Right forelimb (tissue), 1 donor: ENCODE results near the gene CCNYL1.
"Not testable (repeated sequence)": the region's sequence is repeated elsewhere in the genome, so short reads cannot be mapped to it uniquely, and the experiment has no call there.

ENCODE experiments used
- DNase-seq: peaks from one replicate; pipeline ENCODE4 v3.0.0-alpha.2; 2018

CCNYL1 gene

DNA sequence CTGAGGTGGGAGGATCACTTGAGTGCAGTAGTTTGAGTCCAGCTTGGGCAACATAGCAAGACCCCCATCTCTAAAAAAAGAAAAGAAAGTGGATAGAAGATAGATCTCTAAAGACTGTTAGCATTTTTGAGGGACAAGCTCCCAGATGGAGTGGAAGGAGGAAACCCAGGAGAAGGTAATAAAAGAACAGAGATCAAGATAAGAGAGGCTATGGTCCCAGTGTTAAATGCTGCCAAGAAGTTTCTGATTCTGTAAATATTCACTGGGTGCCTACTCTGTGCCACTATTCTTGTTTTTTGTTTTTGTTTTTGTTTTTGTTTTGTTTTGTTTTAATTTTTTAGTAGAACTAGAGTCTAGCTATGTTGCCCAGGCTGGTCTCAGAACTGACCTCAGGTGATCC lies 32.1 kb downstream of the CCNYL1 start:
- no peak for DNase-seq

DNA sequence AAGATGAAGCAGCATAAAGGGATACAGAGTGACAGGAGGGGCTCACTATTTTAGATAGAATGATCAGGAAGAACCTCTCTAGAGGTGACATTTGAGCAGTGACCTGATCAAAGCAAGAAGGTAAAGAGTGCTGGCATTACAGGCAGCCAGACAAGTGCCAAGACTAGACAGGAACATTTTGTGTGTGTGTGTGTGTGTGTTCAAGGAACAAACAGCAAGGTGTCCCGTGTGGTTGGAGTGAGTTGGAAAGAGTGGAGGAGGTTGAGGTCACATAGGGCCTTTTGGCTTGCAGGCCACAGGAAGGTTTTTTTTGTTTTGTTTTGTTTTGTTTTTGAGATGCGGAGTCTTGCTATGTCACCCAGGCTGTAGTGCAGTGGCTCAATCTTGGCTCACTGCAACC lies 32.6 kb downstream of the CCNYL1 start:
- no peak for DNase-seq

DNA sequence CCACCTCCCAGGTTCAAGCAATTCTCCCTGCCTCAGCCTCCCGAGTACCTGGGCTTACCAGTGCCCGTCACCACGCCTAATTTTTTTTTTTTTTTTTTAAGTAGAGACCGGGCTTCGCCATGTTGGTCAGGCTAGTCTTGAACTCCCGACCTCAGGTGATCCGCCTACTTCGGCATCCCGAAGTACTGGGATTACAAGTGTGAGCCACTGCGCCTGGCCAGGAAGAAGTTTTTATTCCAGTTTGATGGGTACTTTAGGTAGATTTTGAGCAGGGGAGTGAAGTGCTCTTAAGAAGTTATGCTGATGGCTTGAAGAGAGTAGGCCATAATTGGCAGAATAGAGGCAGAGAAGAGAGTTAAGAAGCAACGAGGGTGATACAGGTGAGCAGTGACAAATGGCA lies 33.0 kb downstream of the CCNYL1 start:
- DNase-seq, result no peak

DNA sequence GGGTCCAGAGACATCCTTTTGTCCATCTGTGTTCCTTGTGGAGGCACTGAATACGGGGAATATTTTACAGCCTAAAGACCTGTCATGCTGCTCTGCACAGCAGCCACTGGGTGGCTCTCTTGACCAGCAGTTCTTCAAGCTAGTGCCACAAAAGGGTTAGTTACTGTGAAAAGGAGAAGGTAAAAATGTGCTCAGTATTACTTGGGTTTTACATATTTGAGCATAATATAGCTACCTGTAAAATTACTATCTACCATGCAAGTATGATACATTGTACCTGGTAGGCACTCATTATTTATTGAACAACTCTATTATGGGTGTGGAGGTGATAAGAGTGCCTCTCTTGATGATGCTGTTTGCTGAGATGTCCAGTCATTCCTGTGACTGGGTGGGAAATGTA lies 34.7 kb downstream of the CCNYL1 start:
- DNase-seq, result peak; percentile 66

DNA sequence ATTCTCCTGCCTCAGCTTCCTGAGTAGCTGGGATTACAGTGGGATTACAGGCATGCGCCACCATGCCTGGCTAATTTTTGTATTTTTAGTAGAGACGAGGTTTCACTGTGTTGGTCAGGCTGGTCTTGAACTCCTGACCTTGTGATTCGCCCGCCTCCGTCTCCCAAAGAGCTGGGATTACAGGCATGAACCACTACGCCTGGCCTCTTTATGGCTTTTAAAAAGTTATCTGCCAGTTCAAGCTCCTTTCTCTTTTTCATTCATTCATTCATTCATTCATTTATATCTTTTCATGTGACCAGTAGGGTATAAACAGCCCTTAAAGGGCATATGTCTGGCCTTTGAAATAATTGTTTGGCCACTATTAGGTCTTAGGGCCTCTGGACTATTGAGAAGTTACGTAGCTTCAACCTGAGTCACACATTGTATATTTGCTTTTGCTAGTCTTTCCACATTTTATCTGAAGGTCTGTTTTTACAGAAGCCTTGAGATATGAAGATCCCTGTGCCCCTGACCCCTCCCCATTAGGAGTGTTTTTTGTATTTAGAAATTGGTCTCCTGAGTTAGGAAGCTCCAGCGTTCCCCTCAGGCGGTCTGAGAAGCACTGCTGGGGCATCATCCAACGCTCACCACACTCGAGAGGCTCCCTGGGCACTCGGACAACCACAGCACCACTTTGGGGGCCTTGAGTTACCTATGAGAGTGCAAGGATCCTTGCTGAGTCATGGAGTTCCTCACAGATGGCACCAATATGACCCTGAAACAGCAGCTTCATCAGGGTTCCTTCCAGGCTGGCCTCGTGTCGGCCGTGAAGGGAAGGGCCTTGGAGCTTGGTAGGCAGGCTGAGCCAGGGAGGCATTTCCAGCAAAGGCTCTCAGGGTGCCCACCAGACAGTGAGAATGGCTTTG lies 36.5 kb downstream of the CCNYL1 start:
- DNase-seq, result no peak

DNA sequence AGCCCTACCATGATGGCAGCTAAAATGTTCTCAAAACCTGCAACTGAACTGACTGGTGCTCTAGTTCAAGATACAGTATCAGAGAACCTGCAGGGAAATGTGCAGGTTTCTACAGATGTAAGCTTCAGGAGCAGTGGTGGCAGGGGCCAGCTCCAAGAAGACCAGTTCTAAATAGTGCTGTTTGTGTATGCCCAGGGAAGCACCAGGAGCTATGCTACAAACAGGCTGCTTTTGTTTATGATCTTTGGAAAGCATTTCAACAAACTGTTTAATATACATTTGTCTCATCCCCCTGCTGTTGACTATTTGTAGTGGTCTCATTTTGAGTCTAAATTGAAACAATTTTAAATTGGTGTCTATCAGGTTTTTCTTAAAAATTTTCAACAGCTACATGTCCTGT lies 37.6 kb downstream of the CCNYL1 start:
- no peak for DNase-seq

DNA sequence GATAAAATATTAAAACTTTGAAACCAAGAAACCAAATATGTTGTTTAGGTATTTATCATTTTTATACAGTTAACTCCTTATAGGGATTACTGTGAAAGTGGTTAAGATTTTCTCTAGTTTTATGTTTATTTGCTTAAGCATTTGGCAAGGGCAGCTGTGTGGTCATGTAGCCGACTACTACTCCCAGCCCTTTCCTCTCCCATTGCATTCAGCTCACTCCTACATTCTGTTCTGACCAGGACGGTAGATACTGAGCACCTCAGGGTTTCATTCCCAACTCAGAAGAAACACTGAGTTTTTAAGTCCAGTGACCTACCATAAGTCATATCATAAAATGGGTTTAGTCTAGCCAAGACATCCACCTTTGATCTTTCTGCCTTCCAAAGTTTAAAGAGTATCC lies 38.4 kb downstream of the CCNYL1 start:
- DNase-seq, result no peak

DNA sequence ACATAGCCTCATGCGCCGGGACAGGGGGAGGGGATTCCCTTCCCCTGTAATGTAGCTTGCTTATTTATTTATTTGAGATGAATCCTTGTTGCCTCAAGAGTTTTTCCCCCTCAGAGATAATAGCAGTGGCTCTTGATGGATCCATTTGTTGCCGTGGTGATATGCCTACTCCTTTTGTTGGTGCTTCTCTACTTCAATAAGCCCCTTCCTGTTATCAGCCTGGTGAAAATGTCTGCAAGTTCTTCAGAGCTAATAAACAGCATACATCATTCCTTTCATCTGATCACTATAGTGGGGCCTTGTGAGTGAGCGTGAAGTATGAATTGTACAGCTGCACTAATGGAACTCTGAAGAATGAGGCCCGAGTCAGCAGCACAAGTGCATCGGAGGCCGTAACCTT lies 38.9 kb downstream of the CCNYL1 start:
- no peak for DNase-seq

DNA sequence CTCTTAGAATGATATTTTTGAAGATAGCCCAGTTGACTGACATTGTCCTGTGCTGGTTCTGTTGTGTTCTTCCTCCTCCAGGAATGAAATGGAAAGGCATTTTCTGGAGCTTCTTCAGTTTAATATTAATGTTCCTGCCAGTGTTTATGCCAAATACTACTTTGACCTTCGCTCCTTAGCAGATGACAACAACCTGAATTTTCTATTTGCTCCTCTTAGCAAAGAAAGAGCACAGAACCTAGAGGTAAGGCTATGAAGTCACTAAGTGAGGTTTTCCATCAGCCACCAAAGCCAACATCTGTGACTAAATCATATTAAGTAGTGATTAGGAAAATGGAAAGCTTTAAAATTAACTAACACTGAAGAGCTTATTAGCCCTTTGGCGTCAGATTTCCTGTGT lies 39.4 kb downstream of the CCNYL1 start:
- DNase-seq, result no peak

DNA sequence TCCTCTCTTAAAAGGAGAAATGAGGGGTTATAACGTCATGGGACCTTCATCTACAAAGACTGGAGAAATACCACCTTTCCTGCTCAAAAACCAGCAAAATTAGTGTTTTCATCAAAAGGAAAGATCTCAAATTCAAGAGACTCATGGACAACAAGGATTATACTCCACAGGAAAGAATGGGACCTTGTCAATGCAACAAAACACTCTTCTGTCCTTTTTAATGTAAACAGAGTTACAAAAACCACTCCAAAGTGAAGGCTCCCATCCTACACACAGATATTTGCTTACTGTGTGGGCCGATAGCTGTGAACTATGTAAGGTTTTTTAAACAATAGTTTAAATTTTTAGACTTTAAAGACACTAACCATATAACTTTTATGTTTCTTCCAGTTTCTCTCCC lies 42.2 kb downstream of the CCNYL1 start:
- DNase-seq, result not testable (repeated sequence)

DNA sequence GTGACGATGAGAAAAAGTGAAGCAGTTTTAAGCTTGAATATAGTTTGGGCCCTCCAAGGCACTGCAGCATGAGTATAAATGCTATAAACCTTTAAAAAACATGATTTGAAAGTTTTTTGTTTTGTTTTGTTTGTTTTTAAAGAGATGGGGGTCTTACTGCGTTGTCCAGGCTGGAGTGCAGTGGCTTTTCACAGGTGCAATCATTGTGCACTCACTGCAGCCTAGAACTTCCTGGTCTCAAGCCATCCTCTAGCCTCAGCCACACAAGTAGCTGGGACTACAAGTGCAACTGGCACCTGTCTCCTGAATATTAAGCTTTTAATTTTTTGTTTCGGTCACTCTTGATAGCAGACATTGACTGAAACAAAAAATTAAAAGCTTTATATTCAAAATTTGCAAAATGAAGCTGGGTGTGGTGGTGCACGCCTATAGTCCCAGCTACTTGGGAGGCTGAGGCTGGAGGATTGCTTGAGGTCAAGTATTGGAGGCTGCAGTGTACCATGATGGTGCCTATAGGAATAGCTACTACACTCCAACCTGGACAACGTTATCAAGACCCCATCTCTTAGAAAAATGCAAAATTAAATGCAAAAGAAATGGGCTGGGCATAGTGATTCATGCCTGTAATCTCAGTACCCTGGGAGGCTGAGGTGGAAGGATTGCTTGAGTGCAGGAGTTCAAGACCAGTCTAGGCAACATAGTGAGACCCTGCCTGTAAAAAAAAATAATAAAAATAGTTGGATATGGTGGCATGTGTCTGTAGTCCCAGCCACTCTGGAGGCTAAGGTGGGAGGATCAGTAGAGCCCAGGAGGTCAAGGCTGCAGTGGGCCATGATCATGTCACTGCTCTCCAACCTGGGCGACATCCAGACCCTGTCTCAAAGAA lies 43.3 kb downstream of the CCNYL1 start:
- DNase-seq, result no peak

DNA sequence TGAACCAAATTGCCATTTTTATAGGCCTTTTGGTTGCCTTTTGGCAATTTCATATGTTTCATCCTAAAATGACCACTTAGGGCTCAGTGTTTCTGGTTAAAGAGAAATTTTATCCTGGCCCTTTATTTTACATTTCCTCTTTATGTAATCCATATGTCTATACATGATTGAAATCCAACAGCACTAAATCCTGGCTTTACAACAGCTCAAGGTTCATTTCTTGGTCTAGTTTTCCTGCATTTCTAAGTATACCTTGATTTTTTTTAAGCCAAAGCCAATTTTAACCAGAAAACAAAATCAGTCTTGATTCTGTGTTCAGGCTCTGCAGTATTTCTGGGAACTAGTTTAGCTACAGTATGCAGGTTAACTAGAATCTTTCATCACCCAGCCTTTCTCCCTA lies 46.6 kb downstream of the CCNYL1 start:
- DNase-seq, result no peak

DNA sequence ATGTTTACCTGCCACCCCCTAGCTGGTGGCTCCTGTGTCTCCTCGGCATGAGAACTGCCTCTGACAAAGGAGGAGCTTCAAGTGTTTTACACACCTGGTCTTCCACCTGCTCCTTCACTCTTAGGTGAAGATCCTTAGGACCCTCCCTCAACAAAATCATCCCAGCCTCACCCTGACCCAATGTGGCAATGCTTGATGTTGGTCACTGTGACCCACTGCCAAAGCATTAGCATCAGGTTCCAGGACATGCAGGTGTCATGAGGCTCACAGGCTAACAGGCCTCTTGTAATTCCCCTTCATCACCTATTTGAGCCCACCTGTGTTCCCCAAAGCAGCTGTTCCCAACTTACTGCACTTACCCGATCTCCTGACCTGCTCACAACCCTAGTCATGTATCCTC lies 48.5 kb downstream of the CCNYL1 start:
- no peak for DNase-seq

DNA sequence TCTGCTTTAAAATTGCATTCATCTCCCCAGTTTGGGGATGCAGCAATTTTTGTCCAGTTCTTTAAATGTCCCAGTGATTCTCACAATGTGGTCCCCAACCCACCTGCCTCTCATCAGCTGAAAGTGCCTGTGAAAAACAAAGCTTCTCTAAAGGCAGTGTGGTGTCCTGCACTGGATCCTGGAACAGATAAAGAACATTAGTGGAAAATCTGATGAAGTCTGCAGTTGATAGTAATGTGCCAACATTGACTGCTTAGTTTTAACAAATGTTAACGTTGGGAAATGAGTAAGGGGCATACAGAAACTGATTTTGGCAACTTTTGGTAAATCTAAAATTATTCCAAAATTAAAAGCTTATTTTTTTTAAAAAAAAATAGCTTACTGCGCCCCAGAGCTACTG lies 49.0 kb downstream of the CCNYL1 start:
- no peak for DNase-seq

DNA sequence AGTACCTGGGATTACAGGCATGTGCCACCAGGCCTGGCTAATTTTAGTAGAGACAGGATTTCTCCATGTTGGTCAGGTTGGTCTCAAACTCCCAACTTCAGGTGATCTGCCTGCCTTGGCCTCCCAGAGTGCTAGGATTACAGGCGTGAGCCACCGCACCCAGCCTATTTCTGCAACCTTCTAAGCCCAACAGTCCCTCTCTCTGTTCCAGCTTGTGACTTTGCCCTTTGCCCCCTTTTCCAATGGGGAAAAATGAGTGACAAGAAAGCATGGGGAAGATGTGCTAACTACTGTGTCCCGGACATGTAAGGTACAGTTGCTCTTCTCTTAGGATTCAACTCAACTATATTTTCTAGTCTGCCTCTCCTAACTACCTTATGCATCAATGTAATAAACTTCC lies 50.0 kb downstream of the CCNYL1 start:
- DNase-seq, result not testable (repeated sequence)

DNA sequence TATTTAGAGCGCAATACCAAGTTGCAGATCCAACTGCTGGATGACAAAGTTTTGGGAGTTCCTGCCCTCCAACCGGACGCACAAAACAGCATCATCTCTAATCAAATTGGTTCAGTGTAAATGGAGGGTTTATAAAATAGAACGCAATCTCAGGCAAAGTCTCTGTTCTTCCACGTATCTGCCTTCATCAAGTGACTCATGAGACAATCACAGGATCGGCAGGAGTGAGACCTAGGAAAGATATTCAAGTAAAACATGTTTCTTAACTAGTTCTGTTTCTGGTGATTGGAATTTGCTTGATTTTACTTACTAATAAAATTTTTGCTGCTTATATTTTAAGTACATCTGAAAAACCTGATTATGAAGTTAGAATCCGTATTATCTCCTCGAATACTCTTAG lies 50.7 kb downstream of the CCNYL1 start:
- no peak for DNase-seq

DNA sequence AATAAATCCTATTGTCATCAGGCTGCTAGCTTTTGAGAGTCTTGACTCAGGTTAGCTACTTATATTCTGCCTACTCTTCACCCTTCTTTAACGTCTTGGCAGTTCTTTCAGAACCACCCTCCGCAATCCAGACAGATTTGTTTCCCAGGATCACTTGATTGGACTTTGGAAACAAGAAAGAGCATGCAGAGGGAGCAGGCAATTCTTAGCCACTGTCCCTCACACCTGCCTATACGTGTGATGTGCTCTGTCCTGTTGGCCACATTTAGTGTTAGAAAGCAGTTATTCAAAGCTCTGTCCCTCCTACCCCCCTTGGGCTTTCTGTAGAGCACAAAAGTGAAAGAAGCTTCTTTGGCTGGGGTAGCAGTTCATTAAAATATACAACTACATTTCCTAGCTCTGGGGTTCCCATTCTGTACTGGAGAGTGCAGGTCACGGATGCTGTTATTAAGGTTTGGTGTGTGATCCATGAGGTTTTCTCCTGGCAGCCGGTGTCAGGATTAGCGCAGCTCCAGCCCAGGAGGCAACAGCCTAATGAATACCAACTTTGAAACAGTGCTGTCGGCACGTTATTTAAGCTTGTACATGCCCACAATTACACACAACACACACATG lies 52.0 kb downstream of the CCNYL1 start:
- no peak for DNase-seq

DNA sequence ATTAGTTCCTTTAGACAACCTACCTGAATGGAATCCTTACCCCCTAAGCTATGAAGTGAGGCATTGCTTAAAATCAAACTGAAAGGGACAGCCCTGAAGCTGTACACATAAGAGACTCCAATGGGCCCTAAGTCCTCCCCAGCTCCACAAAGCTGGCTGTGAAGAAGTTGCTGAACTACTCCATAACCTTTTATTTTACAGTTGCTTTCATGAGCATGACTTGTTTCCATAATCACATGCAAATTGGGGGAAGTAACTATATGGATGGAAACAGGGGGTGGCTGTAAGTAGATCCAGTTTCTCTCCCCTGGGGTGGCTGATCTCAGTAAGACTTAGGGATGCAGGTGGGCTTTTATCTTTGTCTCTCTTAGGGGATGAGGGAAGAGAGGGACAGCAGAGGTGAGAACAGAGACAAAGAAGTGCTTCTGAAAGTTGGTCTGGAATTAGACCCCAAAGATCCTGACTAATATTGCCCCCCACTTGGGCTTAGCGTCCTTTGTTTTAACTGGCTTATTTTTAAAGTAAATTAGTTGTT lies 52.7 kb downstream of the CCNYL1 start:
- DNase-seq, result no peak

DNA sequence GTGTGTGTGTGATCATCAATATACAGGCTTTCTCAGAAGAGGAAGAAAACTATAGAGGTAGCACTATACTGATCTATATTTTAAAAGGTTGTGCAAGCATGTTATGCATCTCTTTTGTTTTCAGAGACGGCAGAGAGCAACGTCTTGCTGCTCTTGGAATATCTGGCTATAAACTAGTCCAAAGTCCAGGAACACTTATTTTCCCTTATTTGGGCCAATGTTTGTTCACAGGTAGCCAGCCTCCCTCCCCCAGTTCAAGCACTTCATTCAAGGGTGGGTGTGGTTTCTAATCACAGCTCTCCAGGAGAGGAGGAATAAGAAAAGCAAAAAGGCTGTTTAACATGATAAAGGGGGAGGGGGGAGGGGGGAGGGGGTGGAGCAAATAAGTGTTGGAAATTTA lies 54.1 kb downstream of the CCNYL1 start:
- DNase-seq, result no peak

DNA sequence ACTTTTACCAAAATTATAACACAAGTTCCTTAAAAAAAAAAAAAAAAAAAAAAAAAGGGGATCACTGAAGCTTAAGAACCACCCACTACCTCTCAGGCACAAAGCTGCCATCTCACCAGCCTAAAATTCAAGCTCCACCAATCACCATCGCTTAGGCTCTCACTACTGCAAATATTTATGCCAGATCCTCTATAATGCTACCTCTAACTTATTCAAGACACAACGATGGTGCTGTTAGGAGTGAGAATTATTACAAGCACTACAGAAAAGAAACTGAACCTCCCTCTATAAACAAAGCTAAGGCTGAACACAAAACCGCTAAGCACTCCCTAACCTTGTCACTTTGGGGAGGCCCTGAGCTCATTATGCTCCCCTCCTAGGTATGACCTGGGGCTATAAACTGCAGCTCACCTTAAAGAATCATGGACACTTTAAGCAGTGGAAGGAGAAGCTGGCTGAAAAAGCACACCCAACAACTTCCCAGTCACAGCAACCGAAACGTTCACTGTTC lies 54.7 kb downstream of the CCNYL1 start:
- DNase-seq, result no peak

DNA sequence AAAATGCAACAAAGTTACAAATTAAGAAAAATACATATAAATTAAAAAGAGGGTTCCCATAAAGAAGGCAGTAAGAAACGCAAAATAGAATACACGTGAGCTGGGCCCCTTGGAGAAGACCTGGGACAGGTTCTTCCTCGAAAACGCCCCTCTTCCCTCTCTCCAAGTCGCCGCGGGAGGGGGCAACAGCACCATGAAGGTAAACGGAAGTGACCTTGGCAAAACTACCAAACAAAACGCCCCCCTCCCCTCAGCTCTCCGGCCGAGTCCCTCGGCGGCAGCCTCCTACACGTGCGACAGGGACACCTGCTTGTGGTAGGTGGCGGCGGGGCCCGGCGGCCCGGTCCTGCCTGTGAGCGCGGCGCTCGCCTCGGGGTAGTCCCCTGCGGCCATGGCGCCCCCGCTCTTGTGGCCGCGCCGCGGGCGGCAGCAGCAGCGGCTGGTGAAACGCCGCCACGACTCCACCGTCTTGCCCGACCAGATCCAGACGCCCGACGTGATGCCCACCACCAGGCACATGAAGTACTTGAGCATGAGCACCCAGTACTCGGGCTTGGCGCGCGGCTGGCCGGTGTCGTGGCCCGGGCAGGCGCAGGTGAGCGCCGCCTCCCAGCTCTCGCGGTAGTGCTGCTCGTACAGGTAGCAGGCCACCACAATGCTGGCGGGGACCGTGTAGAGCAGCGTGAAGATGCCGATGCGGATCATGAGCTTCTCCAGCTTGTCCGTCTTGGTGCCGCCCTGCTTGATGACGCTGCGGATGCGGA lies 55.4 kb downstream of the CCNYL1 start:
- no peak for DNase-seq

DNA sequence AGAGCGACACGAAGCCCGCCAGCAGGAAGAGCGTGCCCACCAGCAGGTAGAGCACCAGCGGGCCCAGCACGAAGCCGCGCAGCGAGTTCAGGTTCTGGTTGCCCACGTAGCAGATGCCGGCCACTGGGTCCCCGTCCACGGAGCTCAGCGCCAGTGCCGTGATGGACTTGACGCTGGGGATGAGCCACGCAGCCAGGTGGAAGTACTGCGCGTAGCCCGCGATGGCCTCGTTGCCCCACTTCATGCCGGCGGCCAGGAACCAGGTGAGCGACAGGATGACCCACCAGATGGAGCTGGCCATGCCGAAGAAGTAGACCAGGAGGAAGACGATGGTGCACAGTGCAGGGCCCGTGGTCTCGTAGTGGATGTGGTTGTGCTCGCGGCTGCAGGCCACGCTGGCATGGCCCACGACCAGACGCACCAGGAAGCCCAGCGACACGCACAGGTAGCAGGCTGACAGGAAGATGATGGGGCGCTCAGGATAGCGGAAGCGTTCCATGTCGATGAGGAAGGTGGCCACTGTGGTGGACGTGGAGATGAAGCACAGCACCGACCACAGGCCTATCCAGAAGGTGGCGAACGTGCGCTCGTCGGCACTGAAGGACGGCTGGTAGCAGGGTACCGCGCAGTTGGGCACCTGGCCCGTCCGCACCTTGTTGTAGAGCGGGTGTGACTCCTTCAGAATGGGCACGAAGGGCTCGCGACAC lies 56.2 kb downstream of the CCNYL1 start:
- peak; percentile 56 for DNase-seq
